Activated T-cell treated with anti-CD3 and anti-CD28 coated beads, Interleukin-2, amount 50 U/mL, for 72 hours (primary cell): ENCODE measurements around the gene GALNT14. TPM values are rescaled to one million over a fixed set of nuclear protein-coding genes. Genes with fewer than 3 reads are reported as not detected.

ENCODE experiments used
- total RNA-seq, 2 donors: library from RNA; stranded (reverse); gene quantifications; one replicate each; pipeline ENCODE4 v1.2.3, GENCODE V29; 2022

GALNT14 gene
- total RNA-seq, 2 donors from 2014 or later, result 0.67 to 0.81 TPM

Other genes starting within 250 kb of the GALNT14 start
- under 1 TPM; 0.60 to 0.65 TPM for gene CAPN14, start 79.1 kb upstream of the GALNT14 start, total RNA-seq
- under 1 TPM; 0.84 to 0.95 TPM for gene EHD3, start 95.7 kb upstream of the GALNT14 start, total RNA-seq